Measurements from ENCODE around the gene MICAL1.

Gene MICAL1

DNA sequence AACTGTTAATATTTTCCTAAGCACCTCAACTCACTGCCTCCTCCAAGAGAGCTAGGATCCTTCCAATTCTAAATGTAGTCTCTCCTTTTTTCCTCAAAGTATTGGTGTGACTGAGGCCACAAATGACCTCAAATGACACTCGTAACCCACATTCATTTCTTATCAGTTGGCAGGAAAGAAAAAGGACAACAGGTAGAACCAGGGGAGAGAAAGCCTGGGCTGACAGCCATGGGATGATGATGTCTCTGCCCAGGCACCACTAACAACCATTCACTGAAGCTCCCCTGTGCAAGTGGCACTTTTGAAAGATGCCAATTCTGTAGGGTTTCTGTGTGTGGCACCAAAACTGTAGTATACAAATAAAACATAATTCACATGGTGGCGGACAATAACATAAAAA, 20.1 kb upstream of the MICAL1 start:
- TF ChIP-seq, protein P1, sequence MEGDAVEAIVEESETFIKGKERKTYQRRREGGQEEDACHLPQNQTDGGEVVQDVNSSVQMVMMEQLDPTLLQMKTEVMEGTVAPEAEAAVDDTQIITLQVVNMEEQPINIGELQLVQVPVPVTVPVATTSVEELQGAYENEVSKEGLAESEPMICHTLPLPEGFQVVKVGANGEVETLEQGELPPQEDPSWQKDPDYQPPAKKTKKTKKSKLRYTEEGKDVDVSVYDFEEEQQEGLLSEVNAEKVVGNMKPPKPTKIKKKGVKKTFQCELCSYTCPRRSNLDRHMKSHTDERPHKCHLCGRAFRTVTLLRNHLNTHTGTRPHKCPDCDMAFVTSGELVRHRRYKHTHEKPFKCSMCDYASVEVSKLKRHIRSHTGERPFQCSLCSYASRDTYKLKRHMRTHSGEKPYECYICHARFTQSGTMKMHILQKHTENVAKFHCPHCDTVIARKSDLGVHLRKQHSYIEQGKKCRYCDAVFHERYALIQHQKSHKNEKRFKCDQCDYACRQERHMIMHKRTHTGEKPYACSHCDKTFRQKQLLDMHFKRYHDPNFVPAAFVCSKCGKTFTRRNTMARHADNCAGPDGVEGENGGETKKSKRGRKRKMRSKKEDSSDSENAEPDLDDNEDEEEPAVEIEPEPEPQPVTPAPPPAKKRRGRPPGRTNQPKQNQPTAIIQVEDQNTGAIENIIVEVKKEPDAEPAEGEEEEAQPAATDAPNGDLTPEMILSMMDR (IDR thresholded peaks at IDR 0.05; ENCODE audit: unreplicated experiment in 3 of 3), result no peak
- Mint-ChIP-seq H3K4me3 (no peak overlapping the region), H3K36me3 (ENCODE audit: low read depth) (peaks cover 71% of the 10 kb centered on the region), H3K4me1 (peaks cover 32% of the 10 kb centered on the region), H3K27me3 (ENCODE audit: low read depth) (no peaks in the 10 kb centered on the region), H3K27ac (peak overlapping the region in 1 of 3 experiments; percentile 91), H3K9me3 (no peaks in the 10 kb centered on the region)

DNA sequence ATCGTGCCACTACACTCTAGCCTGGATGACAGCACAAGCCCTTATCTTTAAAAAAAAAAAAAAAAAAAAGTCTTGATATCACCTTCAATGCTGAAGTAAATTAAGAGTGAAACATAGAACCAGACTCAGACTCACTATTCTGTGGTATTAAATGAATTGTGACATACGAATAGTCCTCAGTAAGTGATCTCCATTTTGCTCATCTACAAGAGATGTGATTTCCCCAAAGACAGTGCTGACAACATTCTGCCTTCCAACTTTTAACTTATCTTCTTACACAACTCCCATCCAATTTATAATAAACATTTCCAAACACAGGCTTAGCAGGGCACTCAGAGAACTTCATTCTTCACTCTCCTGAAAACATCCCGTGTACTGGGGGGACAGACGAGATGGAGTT, 19.4 kb upstream of the MICAL1 start:
- Mint-ChIP-seq H3K9me3 (no peaks in the 10 kb centered on the region), H3K4me1 (peaks cover 27% of the 10 kb centered on the region), H3K36me3 (ENCODE audit: low read depth) (peaks cover 71% of the 10 kb centered on the region), H3K27me3 (ENCODE audit: low read depth) (no peaks in the 10 kb centered on the region), H3K4me3 (no peak overlapping the region), H3K27ac (peak overlapping the region in 1 of 3 experiments; percentile 44)
- TF ChIP-seq, protein P1 (IDR thresholded peaks at IDR 0.05; ENCODE audit: unreplicated experiment in 3 of 3), result no peak

DNA sequence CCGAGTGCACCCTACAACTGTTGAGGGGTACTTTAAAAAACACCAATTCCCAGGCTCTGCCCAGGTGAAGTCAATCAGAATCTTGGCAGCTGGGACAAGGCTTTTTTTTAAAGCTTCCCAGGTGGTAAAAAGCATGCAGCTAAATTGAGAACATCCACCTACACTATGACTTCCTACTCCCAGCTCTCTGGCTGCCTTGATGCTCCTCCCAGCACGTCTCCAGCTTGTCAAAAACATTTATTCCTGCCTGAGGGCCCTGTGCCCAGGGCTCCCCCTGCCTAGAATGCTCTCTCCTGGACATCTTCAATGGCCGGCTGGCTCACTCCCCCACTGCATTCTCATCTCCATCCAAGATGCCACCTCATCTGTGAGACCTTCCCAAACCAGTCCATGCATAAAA, 17.5 kb upstream of the MICAL1 start:
- no peaks in the 10 kb centered on the region for H3K27me3 Mint-ChIP-seq (ENCODE audit: low read depth)
- no peaks in the 10 kb centered on the region for H3K9me3 Mint-ChIP-seq
- peaks cover 14% of the 10 kb centered on the region for H3K4me1 Mint-ChIP-seq
- H3K36me3 Mint-ChIP-seq (ENCODE audit: low read depth), result peaks cover 70% of the 10 kb centered on the region
- TF ChIP-seq, protein P1 (IDR thresholded peaks at IDR 0.05; ENCODE audit: unreplicated experiment in 3 of 3), result no peak
- no peak overlapping the region for H3K27ac Mint-ChIP-seq
- no peak overlapping the region for H3K4me3 Mint-ChIP-seq

DNA sequence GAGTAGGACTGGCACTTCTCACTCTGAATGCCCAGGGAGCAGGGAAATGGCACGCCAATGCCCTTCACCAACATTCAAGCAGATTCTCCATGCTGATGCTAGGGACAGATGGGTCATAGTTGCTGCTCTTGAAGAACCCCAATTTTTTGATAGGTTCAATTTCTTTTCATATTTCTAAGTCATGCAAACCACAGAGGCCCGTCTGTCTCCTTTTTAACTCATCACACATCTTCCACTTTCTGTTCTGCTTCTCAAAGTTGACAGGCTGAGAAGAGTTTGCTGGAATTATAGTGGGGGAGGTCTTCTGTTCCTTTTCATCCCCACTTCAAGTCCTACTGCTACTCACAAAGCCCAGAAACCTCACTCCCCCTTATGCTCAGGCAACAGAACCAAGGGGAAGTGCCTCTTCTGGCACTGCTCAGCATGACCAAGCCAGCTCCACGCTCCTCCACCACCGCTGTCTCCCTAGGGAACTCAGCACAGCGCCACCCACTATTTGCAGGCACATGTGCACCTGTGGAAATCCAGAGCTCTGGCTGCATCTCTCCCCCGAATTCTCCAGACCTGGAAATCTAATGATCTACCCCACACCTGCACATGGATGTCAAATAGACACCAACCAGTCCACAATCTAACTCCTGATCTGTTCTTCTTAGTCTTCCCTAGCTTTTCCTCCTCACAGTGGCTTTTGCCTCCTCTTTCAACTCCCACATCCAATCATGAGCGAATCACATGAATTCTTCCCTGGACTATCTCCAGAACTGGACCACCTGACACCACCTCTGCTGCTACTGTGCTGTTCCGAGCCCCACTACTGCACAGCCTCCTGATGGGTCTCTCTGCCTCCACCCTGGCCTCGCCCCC, 16.8 kb upstream of the MICAL1 start:
- no peak overlapping the region for H3K4me3 Mint-ChIP-seq
- TF ChIP-seq, protein P1 (IDR thresholded peaks at IDR 0.05; ENCODE audit: unreplicated experiment in 3 of 3), result no peak
- peaks cover 6% of the 10 kb centered on the region for H3K4me1 Mint-ChIP-seq
- H3K27me3 Mint-ChIP-seq (ENCODE audit: low read depth), result no peaks in the 10 kb centered on the region
- no peaks in the 10 kb centered on the region for H3K9me3 Mint-ChIP-seq
- no peak overlapping the region for H3K27ac Mint-ChIP-seq
- peaks cover 73% of the 10 kb centered on the region for H3K36me3 Mint-ChIP-seq (ENCODE audit: low read depth)

DNA sequence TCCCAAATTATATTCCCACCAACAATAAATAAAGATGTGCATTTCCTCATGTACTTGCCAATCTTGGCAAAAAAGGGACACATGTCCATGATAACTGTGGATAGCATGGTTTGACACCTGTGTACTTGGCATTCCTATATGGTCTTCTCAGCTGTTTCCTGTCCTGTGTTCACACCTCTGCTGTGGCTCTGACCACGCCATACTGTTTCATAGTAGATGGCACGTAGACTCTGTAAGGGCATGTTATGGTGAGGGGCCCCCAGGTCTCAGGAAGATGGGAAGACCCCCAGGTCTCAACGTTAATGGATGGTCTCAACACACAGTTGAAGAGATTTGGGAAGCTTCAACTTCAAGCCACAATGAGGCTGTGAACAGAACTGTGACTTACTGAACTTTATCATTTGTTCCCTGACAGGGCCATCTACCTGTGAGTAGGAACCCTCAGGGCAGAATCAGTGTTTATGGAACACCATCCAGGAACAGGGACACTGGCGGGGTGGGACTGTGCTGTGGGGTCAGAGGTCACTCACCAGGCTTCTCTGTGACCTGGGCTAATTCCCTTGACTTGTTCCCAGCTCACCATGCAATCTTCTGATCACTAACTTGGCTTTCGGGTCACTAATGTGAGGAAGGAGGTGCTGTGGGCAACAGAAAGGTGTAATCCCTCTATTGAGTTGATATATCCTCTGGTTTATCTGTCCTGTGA, 15.7 kb upstream of the MICAL1 start:
- Mint-ChIP-seq H3K9me3 (no peaks in the 10 kb centered on the region), H3K4me3 (no peak overlapping the region), H3K36me3 (ENCODE audit: low read depth) (peaks cover 78% of the 10 kb centered on the region), H3K4me1 (peaks cover 2% of the 10 kb centered on the region), H3K27ac (no peak overlapping the region), H3K27me3 (ENCODE audit: low read depth) (no peaks in the 10 kb centered on the region)
- TF ChIP-seq, protein P1 (IDR thresholded peaks at IDR 0.05; ENCODE audit: unreplicated experiment in 3 of 3), result no peak

All from nephron (organoid).